HEK293 (cell line): Measurements from ENCODE around the gene ALMS1.

ENCODE experiments used
- IKZF3 ChIP-seq: fragments of 450-650 bp; IDR thresholded peaks from 2 replicates; pipeline ENCODE4 v1.5.0; 2018; ENCODE audit warnings: missing biosample characterization, mild to moderate bottlenecking, missing genetic modification characterization, moderate library complexity
- KLF8 ChIP-seq: fragments of 450-650 bp; formaldehyde crosslinking; IDR thresholded peaks from 2 replicates; pipeline ENCODE4 v1.5.1; 2016; ENCODE audit warnings: missing biosample characterization, missing genetic modification characterization
- PRDM4 ChIP-seq: fragments of 450-650 bp; formaldehyde crosslinking; IDR thresholded peaks from 2 replicates; pipeline ENCODE4 v1.5.1; 2017; ENCODE audit warnings: missing biosample characterization, missing genetic modification characterization
- SP2 ChIP-seq: fragments of 450-650 bp; formaldehyde crosslinking; IDR thresholded peaks from 2 replicates; pipeline ENCODE4 v1.5.1; 2016; ENCODE audit warnings: missing biosample characterization, missing genetic modification characterization
- ZFHX2 ChIP-seq: fragments of 450-650 bp; formaldehyde crosslinking; conservative IDR thresholded peaks from 2 replicates; pipeline ENCODE4 v1.5.1; 2016; ENCODE audit warnings: missing biosample characterization, missing genetic modification characterization
- ZNF121 ChIP-seq: fragments of 450-650 bp; formaldehyde crosslinking; IDR thresholded peaks from 2 replicates; pipeline ENCODE4 v1.5.1; 2016; ENCODE audit warnings: missing biosample characterization, missing genetic modification characterization
- ZNF138 ChIP-seq: fragments of 450-650 bp; formaldehyde crosslinking; IDR thresholded peaks from 2 replicates; pipeline ENCODE4 v1.5.1; 2016; ENCODE audit warnings: missing biosample characterization, missing genetic modification characterization, borderline replicate concordance
- ZNF26 ChIP-seq: fragments of 450-650 bp; formaldehyde crosslinking; IDR thresholded peaks from 2 replicates; pipeline ENCODE4 v1.5.1; 2016; ENCODE audit warnings: missing biosample characterization, missing genetic modification characterization
- ZNF292 ChIP-seq: fragments of 450-650 bp; formaldehyde crosslinking; IDR thresholded peaks from 2 replicates; pipeline ENCODE4 v1.5.1; 2016; ENCODE audit warnings: low read depth, missing biosample characterization, missing genetic modification characterization, borderline replicate concordance
- ZNF433 ChIP-seq: fragments of 450-650 bp; formaldehyde crosslinking; IDR thresholded peaks from 2 replicates; pipeline ENCODE4 v1.5.1; 2016; ENCODE audit warnings: missing biosample characterization, missing genetic modification characterization, low read depth
- ZNF518A ChIP-seq: fragments of 450-650 bp; formaldehyde crosslinking; conservative IDR thresholded peaks from 2 replicates; pipeline ENCODE4 v1.5.1; 2016; ENCODE audit warnings: low read depth, missing biosample characterization, missing genetic modification characterization
- ZNF571 ChIP-seq: fragments of 450-650 bp; formaldehyde crosslinking; IDR thresholded peaks from 2 replicates; pipeline ENCODE4 v1.5.0; 2017; ENCODE audit warnings: missing biosample characterization, missing genetic modification characterization
- ZNF600 ChIP-seq: fragments of 450-650 bp; formaldehyde crosslinking; IDR thresholded peaks from 2 replicates; pipeline ENCODE4 v1.5.1; 2016; ENCODE audit warnings: missing biosample characterization, missing genetic modification characterization
- ZNF704 ChIP-seq: fragments of 450-650 bp; formaldehyde crosslinking; IDR thresholded peaks from 2 replicates; pipeline ENCODE4 v1.5.1; 2016; ENCODE audit warnings: missing biosample characterization, missing genetic modification characterization
- ZNF776 ChIP-seq: fragments of 450-650 bp; formaldehyde crosslinking; IDR thresholded peaks from 2 replicates; pipeline ENCODE4 v1.5.0; 2017; ENCODE audit warnings: missing biosample characterization, missing genetic modification characterization, borderline replicate concordance
- TF ChIP-seq, protein P1 (sequence below): fragments of 450-650 bp; formaldehyde crosslinking; IDR thresholded peaks from 2 replicates; pipeline ENCODE4 v1.5.1; 2016; ENCODE audit warnings: missing biosample characterization, missing genetic modification characterization
- TF ChIP-seq, protein P2 (sequence below): fragments of 450-650 bp; formaldehyde crosslinking; IDR thresholded peaks from 2 replicates; pipeline ENCODE4 v1.5.1; 2016; ENCODE audit warnings: missing biosample characterization, missing genetic modification characterization
- TF ChIP-seq, protein P3 (sequence below): fragments of 450-650 bp; formaldehyde crosslinking; IDR thresholded peaks from 2 replicates; pipeline ENCODE4 v1.5.1; 2017; ENCODE audit warnings: missing biosample characterization, mild to moderate bottlenecking, missing genetic modification characterization, moderate library complexity
- TF ChIP-seq, protein P4 (sequence below): fragments of 450-650 bp; formaldehyde crosslinking; IDR thresholded peaks from 2 replicates; pipeline ENCODE4 v1.5.1; 2017; ENCODE audit warnings: missing biosample characterization, missing genetic modification characterization

ALMS1 gene

DNA sequence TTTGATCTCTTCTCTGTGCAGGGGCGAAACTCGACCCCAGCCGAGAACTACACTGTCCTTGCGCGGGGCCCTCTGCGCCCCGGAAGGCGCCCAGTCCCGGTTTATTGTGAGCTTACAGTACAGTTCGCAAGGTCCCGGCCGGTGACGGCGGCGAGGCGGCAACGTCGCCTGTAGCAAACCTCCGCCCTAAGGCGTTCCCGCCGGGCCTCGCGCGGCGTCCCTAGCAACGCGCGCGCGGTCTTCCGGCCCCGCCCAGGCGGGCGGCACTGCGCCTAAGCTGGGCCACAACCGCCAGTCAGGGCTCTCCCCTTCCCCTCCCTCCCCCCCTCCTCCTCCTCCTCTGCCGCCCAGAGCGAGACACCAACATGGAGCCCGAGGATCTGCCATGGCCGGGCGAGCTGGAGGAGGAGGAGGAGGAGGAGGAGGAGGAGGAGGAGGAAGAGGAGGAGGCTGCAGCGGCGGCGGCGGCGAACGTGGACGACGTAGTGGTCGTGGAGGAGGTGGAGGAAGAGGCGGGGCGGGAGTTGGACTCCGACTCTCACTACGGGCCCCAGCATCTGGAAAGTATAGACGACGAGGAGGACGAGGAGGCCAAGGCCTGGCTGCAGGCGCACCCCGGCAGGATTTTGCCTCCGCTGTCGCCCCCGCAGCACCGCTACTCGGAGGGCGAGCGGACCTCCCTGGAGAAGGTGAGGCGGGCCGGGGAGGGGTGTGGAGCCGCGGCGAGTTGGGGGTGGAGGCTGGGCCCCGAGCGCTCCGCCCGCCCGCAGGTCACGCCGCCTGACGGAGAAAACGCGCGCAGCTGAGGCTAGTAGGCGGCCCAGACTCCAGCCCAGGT, at the start of gene ALMS1 (continued):
- TF ChIP-seq ZNF518A (tag by site-specific recombination) (no peak), PRDM4 (tag by site-specific recombination) (no peak), ZFHX2 (peak; percentile 95), ZNF600 (tag by site-specific recombination) (peak; percentile 66), ZNF138 (tag by site-specific recombination) (no peak), ZNF292 (no peak), ZNF433 (tag by site-specific recombination) (no peak), ZNF571 (tag by site-specific recombination) (no peak), KLF8 (peak; percentile 83; the same call in 1 of the 2 replicates), SP2 (tag by site-specific recombination) (peak; percentile 70), IKZF3 (no peak), ZNF704 (tag by site-specific recombination) (peak; percentile 70; the same call in 1 of the 2 replicates), ZNF776 (no peak), ZNF121 (tag by site-specific recombination) (0 out of 2 replicates have a peak, but pooled peaks have one; percentile 14), ZNF26 (tag by site-specific recombination) (no peak)
- TF ChIP-seq, protein P1, sequence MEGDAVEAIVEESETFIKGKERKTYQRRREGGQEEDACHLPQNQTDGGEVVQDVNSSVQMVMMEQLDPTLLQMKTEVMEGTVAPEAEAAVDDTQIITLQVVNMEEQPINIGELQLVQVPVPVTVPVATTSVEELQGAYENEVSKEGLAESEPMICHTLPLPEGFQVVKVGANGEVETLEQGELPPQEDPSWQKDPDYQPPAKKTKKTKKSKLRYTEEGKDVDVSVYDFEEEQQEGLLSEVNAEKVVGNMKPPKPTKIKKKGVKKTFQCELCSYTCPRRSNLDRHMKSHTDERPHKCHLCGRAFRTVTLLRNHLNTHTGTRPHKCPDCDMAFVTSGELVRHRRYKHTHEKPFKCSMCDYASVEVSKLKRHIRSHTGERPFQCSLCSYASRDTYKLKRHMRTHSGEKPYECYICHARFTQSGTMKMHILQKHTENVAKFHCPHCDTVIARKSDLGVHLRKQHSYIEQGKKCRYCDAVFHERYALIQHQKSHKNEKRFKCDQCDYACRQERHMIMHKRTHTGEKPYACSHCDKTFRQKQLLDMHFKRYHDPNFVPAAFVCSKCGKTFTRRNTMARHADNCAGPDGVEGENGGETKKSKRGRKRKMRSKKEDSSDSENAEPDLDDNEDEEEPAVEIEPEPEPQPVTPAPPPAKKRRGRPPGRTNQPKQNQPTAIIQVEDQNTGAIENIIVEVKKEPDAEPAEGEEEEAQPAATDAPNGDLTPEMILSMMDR = peak; percentile 70; the same call in 1 of the 2 replicates
- TF ChIP-seq, protein P2, sequence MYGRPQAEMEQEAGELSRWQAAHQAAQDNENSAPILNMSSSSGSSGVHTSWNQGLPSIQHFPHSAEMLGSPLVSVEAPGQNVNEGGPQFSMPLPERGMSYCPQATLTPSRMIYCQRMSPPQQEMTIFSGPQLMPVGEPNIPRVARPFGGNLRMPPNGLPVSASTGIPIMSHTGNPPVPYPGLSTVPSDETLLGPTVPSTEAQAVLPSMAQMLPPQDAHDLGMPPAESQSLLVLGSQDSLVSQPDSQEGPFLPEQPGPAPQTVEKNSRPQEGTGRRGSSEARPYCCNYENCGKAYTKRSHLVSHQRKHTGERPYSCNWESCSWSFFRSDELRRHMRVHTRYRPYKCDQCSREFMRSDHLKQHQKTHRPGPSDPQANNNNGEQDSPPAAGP (tag by site-specific recombination) = 0 out of 2 replicates have a peak, but pooled peaks have one; percentile 65
- TF ChIP-seq, protein P3, sequence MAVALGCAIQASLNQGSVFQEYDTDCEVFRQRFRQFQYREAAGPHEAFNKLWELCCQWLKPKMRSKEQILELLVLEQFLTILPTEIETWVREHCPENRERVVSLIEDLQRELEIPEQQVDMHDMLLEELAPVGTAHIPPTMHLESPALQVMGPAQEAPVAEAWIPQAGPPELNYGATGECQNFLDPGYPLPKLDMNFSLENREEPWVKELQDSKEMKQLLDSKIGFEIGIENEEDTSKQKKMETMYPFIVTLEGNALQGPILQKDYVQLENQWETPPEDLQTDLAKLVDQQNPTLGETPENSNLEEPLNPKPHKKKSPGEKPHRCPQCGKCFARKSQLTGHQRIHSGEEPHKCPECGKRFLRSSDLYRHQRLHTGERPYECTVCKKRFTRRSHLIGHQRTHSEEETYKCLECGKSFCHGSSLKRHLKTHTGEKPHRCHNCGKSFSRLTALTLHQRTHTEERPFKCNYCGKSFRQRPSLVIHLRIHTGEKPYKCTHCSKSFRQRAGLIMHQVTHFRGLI (tag by site-specific recombination) = no peak; the same call in 1 of the 2 replicates
- TF ChIP-seq, protein P4, sequence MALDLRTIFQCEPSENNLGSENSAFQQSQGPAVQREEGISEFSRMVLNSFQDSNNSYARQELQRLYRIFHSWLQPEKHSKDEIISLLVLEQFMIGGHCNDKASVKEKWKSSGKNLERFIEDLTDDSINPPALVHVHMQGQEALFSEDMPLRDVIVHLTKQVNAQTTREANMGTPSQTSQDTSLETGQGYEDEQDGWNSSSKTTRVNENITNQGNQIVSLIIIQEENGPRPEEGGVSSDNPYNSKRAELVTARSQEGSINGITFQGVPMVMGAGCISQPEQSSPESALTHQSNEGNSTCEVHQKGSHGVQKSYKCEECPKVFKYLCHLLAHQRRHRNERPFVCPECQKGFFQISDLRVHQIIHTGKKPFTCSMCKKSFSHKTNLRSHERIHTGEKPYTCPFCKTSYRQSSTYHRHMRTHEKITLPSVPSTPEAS (tag by site-specific recombination) = no peak
